ENCODE data around the gene SWSAP1. TPM values are rescaled to one million over a fixed set of nuclear protein-coding genes. Genes with fewer than 3 reads are reported as not detected.

SWSAP1 gene
- total RNA-seq, 1 experiment from 2014 or later: 2.5 TPM

GRCh38 chr19:11364296-11364904 is 10.1 kb upstream of the SWSAP1 start (continued):
- TF ChIP-seq CTCF (IDR thresholded peaks at IDR 0.05 in 2 of 3, conservative IDR thresholded peaks at IDR 0.05 in 1 of 3; ENCODE audit: borderline replicate concordance in 1 of 3, insufficient read depth in 1 of 3, low read depth in 2 of 3, low read length in 2 of 3): no peak
- no peak for TF ChIP-seq ZFX (IDR thresholded peaks at IDR 0.05)
- TF ChIP-seq, protein P1, sequence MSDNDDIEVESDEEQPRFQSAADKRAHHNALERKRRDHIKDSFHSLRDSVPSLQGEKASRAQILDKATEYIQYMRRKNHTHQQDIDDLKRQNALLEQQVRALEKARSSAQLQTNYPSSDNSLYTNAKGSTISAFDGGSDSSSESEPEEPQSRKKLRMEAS (IDR thresholded peaks at IDR 0.05): no peak
- TF ChIP-seq, protein P2, sequence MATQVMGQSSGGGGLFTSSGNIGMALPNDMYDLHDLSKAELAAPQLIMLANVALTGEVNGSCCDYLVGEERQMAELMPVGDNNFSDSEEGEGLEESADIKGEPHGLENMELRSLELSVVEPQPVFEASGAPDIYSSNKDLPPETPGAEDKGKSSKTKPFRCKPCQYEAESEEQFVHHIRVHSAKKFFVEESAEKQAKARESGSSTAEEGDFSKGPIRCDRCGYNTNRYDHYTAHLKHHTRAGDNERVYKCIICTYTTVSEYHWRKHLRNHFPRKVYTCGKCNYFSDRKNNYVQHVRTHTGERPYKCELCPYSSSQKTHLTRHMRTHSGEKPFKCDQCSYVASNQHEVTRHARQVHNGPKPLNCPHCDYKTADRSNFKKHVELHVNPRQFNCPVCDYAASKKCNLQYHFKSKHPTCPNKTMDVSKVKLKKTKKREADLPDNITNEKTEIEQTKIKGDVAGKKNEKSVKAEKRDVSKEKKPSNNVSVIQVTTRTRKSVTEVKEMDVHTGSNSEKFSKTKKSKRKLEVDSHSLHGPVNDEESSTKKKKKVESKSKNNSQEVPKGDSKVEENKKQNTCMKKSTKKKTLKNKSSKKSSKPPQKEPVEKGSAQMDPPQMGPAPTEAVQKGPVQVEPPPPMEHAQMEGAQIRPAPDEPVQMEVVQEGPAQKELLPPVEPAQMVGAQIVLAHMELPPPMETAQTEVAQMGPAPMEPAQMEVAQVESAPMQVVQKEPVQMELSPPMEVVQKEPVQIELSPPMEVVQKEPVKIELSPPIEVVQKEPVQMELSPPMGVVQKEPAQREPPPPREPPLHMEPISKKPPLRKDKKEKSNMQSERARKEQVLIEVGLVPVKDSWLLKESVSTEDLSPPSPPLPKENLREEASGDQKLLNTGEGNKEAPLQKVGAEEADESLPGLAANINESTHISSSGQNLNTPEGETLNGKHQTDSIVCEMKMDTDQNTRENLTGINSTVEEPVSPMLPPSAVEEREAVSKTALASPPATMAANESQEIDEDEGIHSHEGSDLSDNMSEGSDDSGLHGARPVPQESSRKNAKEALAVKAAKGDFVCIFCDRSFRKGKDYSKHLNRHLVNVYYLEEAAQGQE (IDR thresholded peaks at IDR 0.05; ENCODE audit: low read depth): no peak
- TF ChIP-seq SIN3A (IDR thresholded peaks at IDR 0.05; ENCODE audit: low read depth): no peak

DNA sequence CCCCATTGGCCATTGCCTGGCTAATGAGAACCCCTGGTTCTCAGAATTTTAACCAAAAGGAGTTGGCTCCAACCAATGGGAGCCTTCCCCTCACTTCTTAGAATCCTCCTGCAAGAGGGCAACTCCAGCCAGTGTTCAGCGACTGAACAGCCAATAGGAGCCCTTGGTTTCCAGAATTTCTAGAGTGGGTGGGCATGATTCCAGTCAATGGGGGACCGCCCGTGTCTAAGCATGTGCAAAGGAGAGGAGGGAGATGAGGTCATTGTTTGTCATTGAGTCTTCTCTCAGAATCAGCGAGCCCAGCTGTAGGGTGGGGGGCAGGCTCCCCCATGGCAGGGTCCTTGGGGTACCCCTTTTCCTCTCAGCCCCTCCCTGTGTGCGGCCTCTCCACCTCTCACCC is 9.5 kb upstream of the SWSAP1 start:
- Histone ChIP-seq H3K27me3 (ENCODE audit: insufficient read depth, low read length) (no peaks in the 10 kb centered on the region), H3K9me2 (ENCODE audit: insufficient read depth) (no peaks in the 10 kb centered on the region), H3K4me3 (replicated peaks in 1 of 2; ENCODE audit: low read depth in 1 of 2, low read length in 2 of 2) (no peak overlapping the region), H3K4me2 (ENCODE audit: low read length) (no peak overlapping the region), H3K27ac (ENCODE audit: low read depth, low read length) (no peak overlapping the region), H3K9me3 (ENCODE audit: control insufficient read depth in 1 of 2, insufficient read depth in 1 of 2, low read depth in 1 of 2, low read length in 2 of 2) (no peaks in the 10 kb centered on the region), H3K9ac (ENCODE audit: low read length) (no peak overlapping the region), H4K20me1 (ENCODE audit: insufficient read depth) (no peaks in the 10 kb centered on the region), H3K36me3 (ENCODE audit: control insufficient read depth in 1 of 2, insufficient read depth in 2 of 2, low read length in 2 of 2) (no peaks in the 10 kb centered on the region; a peak in 1 of 4 replicates), H3K4me1 (ENCODE audit: control insufficient read depth in 1 of 2, insufficient read depth in 2 of 2, low read length in 2 of 2) (peaks cover 5 to 9% of the 10 kb centered on the region in 2 experiments), H3K79me2 (ENCODE audit: insufficient read depth, low read length) (no peaks in the 10 kb centered on the region), H2AFZ (ENCODE audit: low read depth, low read length, poor library complexity, severe bottlenecking) (no peak overlapping the region)
- TSS peak; percentile 56 for BruUV-seq (replicated peaks)
- ATAC-seq (no peak), DNase-seq (ENCODE audit: low read depth, low spot score) (no peak)
- ChIA-PET CTCF (no interaction called here), POLR2A (no interaction called here), RAD21 (ENCODE audit: low non-redundant PET in 1 of 2, low total read pairs in 2 of 2, uncharacterized antibody in 2 of 2, unreplicated experiment in 2 of 2) (no interaction called here)
- intact Hi-C loops (cut with micrococcal nuclease): no loop called here
- TF ChIP-seq POLR2AphosphoS5 (IDR thresholded peaks at IDR 0.05; ENCODE audit: low read depth, low read length): no peak
- no peak for TF ChIP-seq ELF1 (IDR thresholded peaks at IDR 0.05; ENCODE audit: borderline replicate concordance, low read depth)
- no peak for TF ChIP-seq ZFX (IDR thresholded peaks at IDR 0.05)
- TF ChIP-seq CBX3 (IDR thresholded peaks at IDR 0.05; ENCODE audit: low read depth): no peak
- TF ChIP-seq FOSL1 (IDR thresholded peaks at IDR 0.05; ENCODE audit: low read depth): no peak
- TF ChIP-seq YY1 (IDR thresholded peaks at IDR 0.05; ENCODE audit: extremely low read depth, insufficient replicate concordance, low read depth, low read length): no peak
- TF ChIP-seq EZH2 (IDR thresholded peaks at IDR 0.05): no peak
- TF ChIP-seq, protein P2 (IDR thresholded peaks at IDR 0.05; ENCODE audit: low read depth): no peak
- TF ChIP-seq CEBPB (IDR thresholded peaks at IDR 0.05; ENCODE audit: low read depth): no peak
- TF ChIP-seq, protein P3, sequence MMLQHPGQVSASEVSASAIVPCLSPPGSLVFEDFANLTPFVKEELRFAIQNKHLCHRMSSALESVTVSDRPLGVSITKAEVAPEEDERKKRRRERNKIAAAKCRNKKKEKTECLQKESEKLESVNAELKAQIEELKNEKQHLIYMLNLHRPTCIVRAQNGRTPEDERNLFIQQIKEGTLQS (IDR thresholded peaks at IDR 0.05): no peak
- no peak for TF ChIP-seq RAD21 (IDR thresholded peaks at IDR 0.05; ENCODE audit: low read depth)
- TF ChIP-seq JUND (IDR thresholded peaks at IDR 0.05): no peak
- no peak for TF ChIP-seq ZNF274 (IDR thresholded peaks at IDR 0.05; ENCODE audit: low read depth, low read length)
